ENCODE results near the gene CHPF. TPM values are rescaled to one million over a fixed set of nuclear protein-coding genes. Genes with fewer than 3 reads are reported as not detected.
A peak's percentile ranks its signal among the peaks of the same experiment; 100 is the strongest.

Gene CHPF
- total and polyA plus RNA-seq, 2 donors (not counting 1 experiment from before 2014, with no cell fraction given) = 35.8 to 58.8 TPM

DNA sequence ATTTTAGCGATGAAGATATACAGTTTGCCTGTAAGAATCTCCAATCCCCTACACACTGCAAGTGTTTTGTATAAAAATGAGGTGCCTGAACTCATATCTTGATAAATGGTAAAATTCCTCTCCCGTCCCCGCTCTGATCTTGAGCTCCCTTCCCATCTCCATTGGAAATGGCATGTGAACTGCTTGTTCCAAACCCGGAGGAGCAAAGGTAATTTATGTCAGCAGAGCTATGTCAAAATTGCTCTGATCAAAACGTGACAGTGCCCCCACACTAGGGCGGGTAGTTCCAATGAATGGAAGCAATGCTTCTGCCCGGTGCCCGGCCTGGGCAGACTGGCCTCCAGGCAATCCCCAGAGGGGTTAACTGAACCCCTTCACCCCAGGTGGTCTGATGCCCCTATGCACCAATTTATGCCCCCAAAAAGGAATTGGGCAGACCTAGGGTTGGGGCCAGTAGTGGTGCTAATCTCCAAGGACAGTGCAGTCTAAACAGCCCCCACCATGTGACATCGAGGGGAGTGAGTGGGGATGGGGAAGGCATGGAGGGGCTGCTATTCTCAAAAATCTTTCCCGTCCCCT lies 48.6 kb downstream of the CHPF start:
- Histone ChIP-seq H3K27ac (ENCODE audit: insufficient read depth, low read length) (no peak overlapping the region), H3K4me2 (ENCODE audit: extremely low read depth, insufficient read depth, low read length) (no peak overlapping the region), H3K36me3 (ENCODE audit: control insufficient read depth, insufficient read depth, low read length) (no peaks in the 10 kb centered on the region), H3K79me2 (ENCODE audit: control insufficient read depth, insufficient read depth, low read length) (peaks cover 6% of the 10 kb centered on the region), H3K4me1 (ENCODE audit: control insufficient read depth, extremely low read depth, insufficient read depth, low read length) (peaks cover 7% of the 10 kb centered on the region), H3K9me3 (ENCODE audit: control insufficient read depth, insufficient read depth, low read depth, low read length) (no peaks in the 10 kb centered on the region), H3K4me3 (replicated peaks in 1 of 4; ENCODE audit: control extremely low read depth in 1 of 4, insufficient read depth in 1 of 4, low read depth in 3 of 4, low read length in 4 of 4) (no peak overlapping the region), H4K20me1 (ENCODE audit: control insufficient read depth, extremely low read depth, insufficient read depth, low read length) (no peaks in the 10 kb centered on the region), H2AFZ (ENCODE audit: low read length) (no peak overlapping the region), H3K27me3 (ENCODE audit: control insufficient read depth, insufficient read depth, low read length) (peaks cover 17% of the 10 kb centered on the region), H3K9ac (ENCODE audit: insufficient read depth, low read length) (no peak overlapping the region)
- TF ChIP-seq CTCF (conservative IDR thresholded peaks at IDR 0.05 in 1 of 2, IDR thresholded peaks at IDR 0.05 in 1 of 2; ENCODE audit: low read depth in 1 of 2, low read length in 2 of 2) (no peak), EZH2 (IDR thresholded peaks at IDR 0.05; ENCODE audit: low read length, missing control alignments) (peak; percentile 65)
- DNase-seq (ENCODE audit: low read depth in 2 of 2) = no peak

DNA sequence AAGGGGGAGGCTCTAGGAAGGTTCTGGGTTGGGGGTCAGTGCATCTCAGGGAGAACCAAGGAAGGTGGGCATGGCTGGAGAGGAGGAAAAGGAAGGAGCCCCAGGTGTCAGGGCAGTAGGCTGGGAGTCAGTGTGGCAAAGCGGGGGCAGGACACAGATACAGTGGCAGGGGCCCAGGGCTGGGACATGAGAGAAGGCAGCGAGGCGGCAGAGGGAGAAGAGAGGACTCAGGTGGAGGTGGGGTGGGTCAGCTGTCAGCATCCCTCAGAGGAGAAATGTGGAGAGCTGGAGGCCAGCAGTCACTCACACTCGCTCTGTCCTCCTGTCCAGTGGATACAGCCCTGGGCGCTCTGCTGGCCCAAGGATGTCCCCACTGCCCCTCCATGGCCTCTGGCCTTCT lies 50.5 kb downstream of the CHPF start:
- Histone ChIP-seq H2AFZ (ENCODE audit: low read length) (no peak overlapping the region), H3K79me2 (ENCODE audit: control insufficient read depth, insufficient read depth, low read length) (no peaks in the 10 kb centered on the region), H3K4me1 (ENCODE audit: control insufficient read depth, extremely low read depth, insufficient read depth, low read length) (no peaks in the 10 kb centered on the region), H3K36me3 (ENCODE audit: control insufficient read depth, insufficient read depth, low read length) (no peaks in the 10 kb centered on the region), H3K4me2 (ENCODE audit: extremely low read depth, insufficient read depth, low read length) (no peak overlapping the region), H3K9ac (ENCODE audit: insufficient read depth, low read length) (no peak overlapping the region), H3K27me3 (ENCODE audit: control insufficient read depth, insufficient read depth, low read length) (peaks cover 17% of the 10 kb centered on the region), H3K27ac (ENCODE audit: insufficient read depth, low read length) (no peak overlapping the region), H3K9me3 (ENCODE audit: control insufficient read depth, insufficient read depth, low read depth, low read length) (no peaks in the 10 kb centered on the region), H4K20me1 (ENCODE audit: control insufficient read depth, extremely low read depth, insufficient read depth, low read length) (no peaks in the 10 kb centered on the region), H3K4me3 (replicated peaks in 1 of 4; ENCODE audit: control extremely low read depth in 1 of 4, insufficient read depth in 1 of 4, low read depth in 3 of 4, low read length in 4 of 4) (no peak overlapping the region)
- no peak for TF ChIP-seq CTCF (conservative IDR thresholded peaks at IDR 0.05 in 1 of 2, IDR thresholded peaks at IDR 0.05 in 1 of 2; ENCODE audit: low read depth in 1 of 2, low read length in 2 of 2)
- TF ChIP-seq EZH2 (IDR thresholded peaks at IDR 0.05; ENCODE audit: low read length, missing control alignments) = no peak
- DNase-seq (ENCODE audit: low read depth in 2 of 2) = no peak

DNA sequence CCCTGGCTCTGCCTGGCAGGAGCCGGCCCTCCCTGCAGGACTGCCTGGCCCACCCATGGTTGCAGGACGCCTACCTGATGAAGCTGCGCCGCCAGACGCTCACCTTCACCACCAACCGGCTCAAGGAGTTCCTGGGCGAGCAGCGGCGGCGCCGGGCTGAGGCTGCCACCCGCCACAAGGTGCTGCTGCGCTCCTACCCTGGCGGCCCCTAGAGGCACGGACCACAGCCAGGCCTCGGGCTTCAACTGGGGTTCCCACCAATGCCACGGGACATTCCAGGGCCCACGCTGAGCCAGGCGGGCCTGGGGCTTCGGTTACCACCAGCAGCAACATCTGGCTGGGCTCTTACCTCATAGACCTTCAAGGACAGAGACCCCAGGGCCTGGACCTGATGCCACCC lies 51.0 kb downstream of the CHPF start:
- TF ChIP-seq EZH2 (IDR thresholded peaks at IDR 0.05; ENCODE audit: low read length, missing control alignments) = no peak
- no peak for TF ChIP-seq CTCF (conservative IDR thresholded peaks at IDR 0.05 in 1 of 2, IDR thresholded peaks at IDR 0.05 in 1 of 2; ENCODE audit: low read depth in 1 of 2, low read length in 2 of 2)
- Histone ChIP-seq H2AFZ (ENCODE audit: low read length) (no peak overlapping the region), H3K4me2 (ENCODE audit: extremely low read depth, insufficient read depth, low read length) (no peak overlapping the region), H4K20me1 (ENCODE audit: control insufficient read depth, extremely low read depth, insufficient read depth, low read length) (no peaks in the 10 kb centered on the region), H3K4me1 (ENCODE audit: control insufficient read depth, extremely low read depth, insufficient read depth, low read length) (no peaks in the 10 kb centered on the region), H3K79me2 (ENCODE audit: control insufficient read depth, insufficient read depth, low read length) (no peaks in the 10 kb centered on the region), H3K4me3 (replicated peaks in 1 of 4; ENCODE audit: control extremely low read depth in 1 of 4, insufficient read depth in 1 of 4, low read depth in 3 of 4, low read length in 4 of 4) (no peak overlapping the region), H3K9ac (ENCODE audit: insufficient read depth, low read length) (no peak overlapping the region), H3K9me3 (ENCODE audit: control insufficient read depth, insufficient read depth, low read depth, low read length) (no peaks in the 10 kb centered on the region), H3K27me3 (ENCODE audit: control insufficient read depth, insufficient read depth, low read length) (peaks cover 19% of the 10 kb centered on the region), H3K27ac (ENCODE audit: insufficient read depth, low read length) (no peak overlapping the region), H3K36me3 (ENCODE audit: control insufficient read depth, insufficient read depth, low read length) (no peaks in the 10 kb centered on the region)
- no peak for DNase-seq (ENCODE audit: low read depth in 2 of 2)
